IPS-15b (cell line): ENCODE data around the gene CDON.

Experiments used
- H3K27me3 ChIP-seq: one replicate; pipeline ENCODE4 v1.6.1; 2013; ENCODE audit warnings: low read length; ENCODE audit not compliant: control insufficient read depth, insufficient read depth
- H3K36me3 ChIP-seq: one replicate; pipeline ENCODE4 v1.6.1; 2013; ENCODE audit warnings: low read length; ENCODE audit not compliant: control insufficient read depth, insufficient read depth
- H3K4me1 ChIP-seq: one replicate; pipeline ENCODE4 v1.6.1; 2013; ENCODE audit warnings: mild to moderate bottlenecking, low read length; ENCODE audit not compliant: control insufficient read depth, insufficient read depth
- H3K4me3 ChIP-seq: one replicate; pipeline ENCODE4 v1.5.1; 2013; ENCODE audit warnings: low read depth, low read length
- H3K9ac ChIP-seq: one replicate; pipeline ENCODE4 v1.6.1; 2013; ENCODE audit warnings: low read depth, mild to moderate bottlenecking, low read length
- H3K9me3 ChIP-seq: one replicate; pipeline ENCODE4 v1.6.1; 2013; ENCODE audit warnings: mild to moderate bottlenecking, low read length; ENCODE audit not compliant: control insufficient read depth, insufficient read depth

Gene CDON

DNA sequence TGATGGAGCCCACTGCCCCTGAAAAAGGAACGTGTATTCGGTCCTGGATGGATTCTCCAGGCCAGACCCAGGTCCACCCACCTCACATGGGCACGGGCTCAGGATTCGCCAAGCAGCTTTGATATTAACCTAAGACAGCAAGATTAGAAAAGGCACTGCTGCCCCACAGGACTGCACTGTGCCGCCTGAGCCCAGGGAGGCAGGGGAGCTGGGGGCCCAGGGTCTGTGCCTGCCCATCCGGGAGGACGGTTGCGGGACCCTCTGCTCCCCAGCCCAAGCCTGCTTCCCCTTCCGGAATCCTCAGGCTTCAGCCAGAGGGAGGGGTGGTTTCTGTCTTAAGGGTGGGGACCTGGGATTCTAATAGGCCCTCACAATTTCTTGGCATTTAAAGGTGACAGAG is 130.4 kb downstream of the CDON start:
- Histone ChIP-seq H3K9ac (no peak overlapping the region), H3K4me3 (no peak overlapping the region), H3K4me1 (peaks cover 9% of the 10 kb centered on the region), H3K36me3 (no peaks in the 10 kb centered on the region), H3K9me3 (no peaks in the 10 kb centered on the region), H3K27me3 (no peaks in the 10 kb centered on the region)

- Histone ChIP-seq H3K4me3 (no peak overlapping the region), H3K9ac (no peak overlapping the region)
Observed at GRCh38 chr11:125931668-125932067, 131.0 kb downstream of the CDON start.

GRCh38 chr11:125931116-125931515 is 131.6 kb downstream of the CDON start:
- Histone ChIP-seq H3K36me3 (no peaks in the 10 kb centered on the region), H3K4me3 (no peak overlapping the region)

More at GRCh38 chr11:125931668-125932067, 131.0 kb downstream of the CDON start:
- H3K4me1 ChIP-seq, result peaks cover 9% of the 10 kb centered on the region
- no peaks in the 10 kb centered on the region for H3K9me3 ChIP-seq
- no peaks in the 10 kb centered on the region for H3K36me3 ChIP-seq
- no peaks in the 10 kb centered on the region for H3K27me3 ChIP-seq

DNA sequence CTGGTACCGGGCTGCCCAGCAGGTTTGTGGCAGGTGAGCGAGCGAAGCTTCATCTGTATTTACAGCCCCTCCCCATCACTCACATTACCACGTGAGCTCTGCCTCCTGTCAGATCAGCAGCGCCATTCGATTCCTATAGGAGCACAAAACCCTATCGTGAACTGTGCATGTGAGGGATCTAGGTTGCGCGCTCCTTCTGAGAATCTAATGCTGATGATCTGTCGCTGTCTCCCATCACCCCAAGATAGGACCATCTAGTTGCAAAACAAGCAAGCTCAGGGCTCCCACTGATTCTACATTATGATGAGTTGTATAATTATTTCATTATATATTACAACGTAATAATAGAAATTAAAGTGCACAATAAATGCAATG is 132.6 kb downstream of the CDON start:
- Histone ChIP-seq H3K9ac (no peak overlapping the region), H3K27me3 (no peaks in the 10 kb centered on the region), H3K4me1 (peaks cover 11% of the 10 kb centered on the region), H3K4me3 (no peak overlapping the region), H3K9me3 (no peaks in the 10 kb centered on the region), H3K36me3 (no peaks in the 10 kb centered on the region)

More at GRCh38 chr11:125931116-125931515, 131.6 kb downstream of the CDON start:
- Histone ChIP-seq H3K9me3 (no peaks in the 10 kb centered on the region), H3K9ac (no peak overlapping the region), H3K27me3 (no peaks in the 10 kb centered on the region), H3K4me1 (peaks cover 9% of the 10 kb centered on the region)

- no peak overlapping the region for H3K9ac ChIP-seq
- H3K4me1 ChIP-seq, result peaks cover 11% of the 10 kb centered on the region
Observed at GRCh38 chr11:125929445-125930075, 133.1 kb downstream of the CDON start.

DNA sequence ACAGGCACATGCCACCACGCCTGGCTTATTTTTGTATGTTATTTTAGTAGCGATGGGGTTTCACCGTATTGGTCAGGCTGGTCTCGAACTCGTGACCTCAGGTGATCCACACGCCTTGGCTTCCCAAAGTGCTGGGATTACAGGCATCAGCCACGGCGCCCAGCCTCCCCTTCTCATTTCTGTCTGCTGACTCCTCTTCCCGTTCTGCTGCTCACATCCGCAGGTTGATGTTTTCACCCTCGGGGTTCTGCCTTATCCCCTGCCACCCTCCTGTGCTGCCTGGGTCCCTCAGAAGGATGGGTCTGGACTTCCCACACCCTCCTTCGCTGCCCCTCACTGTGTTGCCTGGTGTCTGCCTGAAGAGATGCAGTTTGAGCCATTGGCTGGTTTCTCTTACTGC is 136.0 kb downstream of the CDON start:
- no peaks in the 10 kb centered on the region for H3K9me3 ChIP-seq
- H3K9ac ChIP-seq, result no peak overlapping the region
- H3K4me1 ChIP-seq, result peaks cover 2% of the 10 kb centered on the region
- no peak overlapping the region for H3K4me3 ChIP-seq
- H3K27me3 ChIP-seq, result no peaks in the 10 kb centered on the region
- no peaks in the 10 kb centered on the region for H3K36me3 ChIP-seq

More at GRCh38 chr11:125929445-125930075, 133.1 kb downstream of the CDON start:
- H3K4me3 ChIP-seq, result no peak overlapping the region
- H3K36me3 ChIP-seq, result no peaks in the 10 kb centered on the region
- H3K9me3 ChIP-seq, result no peaks in the 10 kb centered on the region
- H3K27me3 ChIP-seq, result no peaks in the 10 kb centered on the region

DNA sequence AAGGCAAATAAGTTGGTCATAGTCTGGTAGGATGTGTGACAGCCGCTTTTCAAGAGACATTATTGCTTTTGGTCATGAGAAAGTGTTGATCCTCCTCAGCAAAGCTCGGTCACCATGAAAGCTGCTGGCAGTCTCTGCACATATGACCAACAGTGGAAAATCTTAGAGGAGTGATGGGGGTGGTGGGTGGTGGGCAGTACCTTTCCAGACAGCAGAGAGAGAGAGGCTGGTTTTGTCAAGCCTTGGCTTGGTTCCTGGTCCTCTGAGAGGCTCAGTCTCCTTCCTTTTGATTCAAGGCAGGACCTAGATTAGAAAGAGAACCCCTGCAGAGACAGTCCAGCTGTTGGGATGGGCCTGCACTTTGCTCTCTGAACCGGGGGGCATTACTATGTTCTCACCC is 136.9 kb downstream of the CDON start:
- Histone ChIP-seq H3K9me3 (no peaks in the 10 kb centered on the region), H3K27me3 (no peaks in the 10 kb centered on the region), H3K4me3 (no peak overlapping the region), H3K9ac (no peak overlapping the region), H3K4me1 (peaks cover 2% of the 10 kb centered on the region), H3K36me3 (no peaks in the 10 kb centered on the region)

DNA sequence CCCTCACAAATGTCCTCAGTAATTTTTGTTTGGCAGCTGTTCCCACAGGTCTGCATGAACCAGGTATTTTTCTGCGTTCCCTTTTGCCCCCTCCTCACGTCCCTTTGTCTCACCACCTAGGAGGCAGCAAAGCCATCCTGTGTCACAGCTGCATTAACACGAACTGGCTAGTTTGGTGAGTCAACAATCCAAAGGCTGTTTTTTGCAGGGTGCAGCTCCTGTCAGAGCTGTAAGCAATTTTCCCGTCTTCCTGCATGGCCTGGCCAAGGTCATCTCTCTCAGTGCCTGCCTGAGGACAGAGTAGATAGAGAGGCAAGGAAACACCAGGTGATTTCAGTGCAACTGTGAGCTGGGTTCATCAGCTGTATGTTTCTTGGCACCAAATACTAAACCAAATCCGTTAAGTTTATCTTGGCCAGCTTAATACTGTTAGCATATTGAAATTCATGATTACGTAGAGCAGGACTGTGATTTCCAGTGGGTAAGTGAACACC is 137.4 kb downstream of the CDON start:
- H3K36me3 ChIP-seq, result peaks cover 2% of the 10 kb centered on the region
- H3K9ac ChIP-seq, result no peak overlapping the region
- H3K9me3 ChIP-seq, result no peaks in the 10 kb centered on the region
- H3K4me3 ChIP-seq, result no peak overlapping the region
- no peaks in the 10 kb centered on the region for H3K27me3 ChIP-seq
- peaks cover 2% of the 10 kb centered on the region for H3K4me1 ChIP-seq

DNA sequence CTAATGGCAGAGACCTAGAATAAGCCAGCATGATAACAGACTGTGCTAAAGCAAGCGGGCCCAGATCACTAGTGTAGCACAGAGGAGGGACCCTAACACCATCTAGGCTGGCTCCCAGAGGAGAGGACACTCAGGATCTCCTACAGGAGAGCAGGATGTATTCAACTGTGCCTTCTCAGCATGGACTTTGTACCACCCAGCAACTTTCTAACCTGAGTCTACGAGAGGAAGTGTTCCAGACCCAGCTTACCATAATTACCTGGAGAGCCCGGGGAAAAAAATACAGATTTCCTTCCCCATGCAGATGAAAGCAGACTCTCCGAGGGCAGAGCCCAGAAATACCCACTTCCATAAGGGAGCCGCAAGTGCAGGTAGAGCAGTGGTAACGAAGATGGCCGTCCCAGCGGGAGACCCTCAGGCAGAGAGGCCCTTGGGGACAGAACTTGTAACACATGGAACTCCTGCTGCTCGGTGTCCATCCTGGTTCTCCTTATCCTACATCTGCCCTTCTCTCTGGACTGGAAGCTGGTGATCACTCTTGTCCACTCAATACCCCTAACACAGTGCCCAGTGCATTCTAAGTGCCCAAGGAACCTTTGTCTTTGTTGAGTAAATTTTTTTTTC is 138.2 kb downstream of the CDON start:
- H3K36me3 ChIP-seq, result peaks cover 2% of the 10 kb centered on the region
- no peak overlapping the region for H3K9ac ChIP-seq
- H3K9me3 ChIP-seq, result no peaks in the 10 kb centered on the region
- no peak overlapping the region for H3K4me3 ChIP-seq
- H3K27me3 ChIP-seq, result no peaks in the 10 kb centered on the region
- peaks cover 2% of the 10 kb centered on the region for H3K4me1 ChIP-seq

GRCh38 chr11:125923633-125924032 is 139.0 kb downstream of the CDON start:
- Histone ChIP-seq H3K4me1 (peaks cover 2% of the 10 kb centered on the region), H3K4me3 (no peak overlapping the region), H3K36me3 (peaks cover 2% of the 10 kb centered on the region), H3K9me3 (no peaks in the 10 kb centered on the region), H3K27me3 (no peaks in the 10 kb centered on the region), H3K9ac (no peak overlapping the region)

- Histone ChIP-seq H3K9me3 (no peaks in the 10 kb centered on the region), H3K4me3 (no peak overlapping the region), H3K27me3 (no peaks in the 10 kb centered on the region), H3K4me1 (peaks cover 2% of the 10 kb centered on the region), H3K9ac (no peak overlapping the region), H3K36me3 (peaks cover 2% of the 10 kb centered on the region)
Observed at GRCh38 chr11:125923012-125923579, 139.6 kb downstream of the CDON start.

DNA sequence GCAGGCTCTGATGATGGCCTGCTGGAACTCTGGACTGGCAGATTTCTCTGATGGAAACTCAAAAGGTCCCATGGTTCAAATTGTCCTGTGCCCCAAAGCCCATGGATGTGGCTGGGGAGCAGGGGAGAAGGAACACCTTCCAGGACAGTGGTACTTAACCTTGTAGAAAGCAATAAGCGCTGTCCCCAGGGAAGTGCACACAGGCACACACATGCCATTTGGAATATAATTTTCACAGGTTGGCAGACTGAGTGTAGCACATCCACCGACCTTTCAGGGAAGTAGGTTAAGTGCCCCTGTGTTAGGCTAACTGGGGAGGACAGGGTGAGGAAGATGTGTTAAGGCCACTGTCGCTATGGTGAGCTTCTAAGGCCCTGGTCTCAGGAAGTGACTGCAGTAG is 140.5 kb downstream of the CDON start:
- Histone ChIP-seq H3K9ac (no peak overlapping the region), H3K4me1 (peaks cover 2% of the 10 kb centered on the region), H3K4me3 (no peak overlapping the region), H3K36me3 (peaks cover 2% of the 10 kb centered on the region), H3K9me3 (no peaks in the 10 kb centered on the region), H3K27me3 (no peaks in the 10 kb centered on the region)
